Measurements from ENCODE around the gene ITGB3.

ITGB3 gene

GRCh38 chr17:47230864-47231263 lies 22.8 kb upstream of the ITGB3 start:
- no peak for TF ChIP-seq POLR2A (IDR thresholded peaks at IDR 0.05; ENCODE audit: low read depth, low read length)
- FAIRE-seq (no peak), DNase-seq (ENCODE audit: insufficient read length, low spot score) (no peak)

DNA sequence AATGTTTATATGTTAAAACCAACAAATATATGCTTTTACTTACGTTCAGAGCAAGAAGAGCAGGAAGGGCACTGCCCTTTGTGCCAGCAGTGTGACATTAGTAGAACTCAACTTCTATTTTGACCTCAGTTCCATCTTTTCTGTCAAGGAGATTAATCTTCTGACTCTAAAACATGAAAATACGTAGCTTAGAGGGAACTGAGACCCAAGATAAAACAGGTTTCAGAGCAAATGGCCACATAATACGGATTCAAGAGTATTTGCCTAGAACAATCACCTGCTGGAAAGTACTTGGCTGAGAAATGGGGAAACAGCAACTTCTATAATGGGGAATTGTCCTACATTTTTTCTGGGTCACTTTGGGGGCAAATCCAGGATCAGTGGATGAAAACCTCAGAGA lies 22.3 kb upstream of the ITGB3 start:
- no peak for TF ChIP-seq POLR2A (IDR thresholded peaks at IDR 0.05; ENCODE audit: low read depth, low read length)
- no peak for FAIRE-seq

GRCh38 chr17:47231866-47232265 lies 21.8 kb upstream of the ITGB3 start:
- DNase-seq (ENCODE audit: insufficient read length, low spot score) (no peak), FAIRE-seq (no peak)
- TF ChIP-seq POLR2A (IDR thresholded peaks at IDR 0.05; ENCODE audit: low read depth, low read length): no peak

More for the DNA sequence above, 22.3 kb upstream of the ITGB3 start:
- no peak for DNase-seq (ENCODE audit: insufficient read length, low spot score)

DNA sequence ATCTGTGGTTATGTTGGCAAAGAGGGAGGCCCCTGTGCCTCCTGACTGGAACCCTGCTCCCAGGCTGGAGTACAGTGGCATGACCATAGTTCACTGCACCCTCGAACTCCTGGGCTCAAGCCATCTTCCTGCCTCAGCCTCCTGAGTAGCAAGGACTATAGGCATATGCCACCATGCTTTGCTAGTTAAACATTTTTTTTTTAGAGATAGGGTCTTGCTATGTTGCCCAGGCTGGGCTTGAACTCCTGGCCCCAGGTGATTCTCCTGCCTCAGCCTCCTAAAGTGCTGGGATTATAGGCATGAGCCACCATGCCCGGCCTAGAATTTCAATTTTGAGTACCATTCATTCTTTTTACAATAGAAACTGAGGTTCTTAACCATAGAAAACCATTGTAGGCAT lies 21.2 kb upstream of the ITGB3 start:
- no peak for TF ChIP-seq POLR2A (IDR thresholded peaks at IDR 0.05; ENCODE audit: low read depth, low read length)
- FAIRE-seq: no peak
- DNase-seq (ENCODE audit: insufficient read length, low spot score): no peak

DNA sequence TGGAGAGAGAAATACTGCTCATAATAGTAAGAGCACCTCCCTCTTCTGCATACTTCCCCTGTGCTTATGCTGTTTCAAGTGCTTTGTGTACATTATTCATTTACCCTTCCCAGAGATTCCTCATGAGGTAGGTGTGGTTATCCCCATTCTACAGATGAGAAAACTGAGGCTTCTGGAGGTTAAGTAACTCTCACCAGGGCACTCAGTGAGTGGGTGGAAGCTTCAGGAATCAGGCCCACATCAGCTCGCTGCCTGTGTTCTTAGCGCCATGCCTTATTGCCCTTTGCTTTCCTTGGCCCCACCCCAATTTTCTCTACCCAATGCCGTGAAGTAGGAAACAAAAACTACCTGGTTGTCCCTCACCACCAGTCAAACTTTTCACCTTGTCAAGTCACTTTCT lies 18.1 kb upstream of the ITGB3 start:
- TF ChIP-seq POLR2A (IDR thresholded peaks at IDR 0.05; ENCODE audit: low read depth, low read length): no peak
- FAIRE-seq (no peak), DNase-seq (ENCODE audit: insufficient read length, low spot score) (no peak)

DNA sequence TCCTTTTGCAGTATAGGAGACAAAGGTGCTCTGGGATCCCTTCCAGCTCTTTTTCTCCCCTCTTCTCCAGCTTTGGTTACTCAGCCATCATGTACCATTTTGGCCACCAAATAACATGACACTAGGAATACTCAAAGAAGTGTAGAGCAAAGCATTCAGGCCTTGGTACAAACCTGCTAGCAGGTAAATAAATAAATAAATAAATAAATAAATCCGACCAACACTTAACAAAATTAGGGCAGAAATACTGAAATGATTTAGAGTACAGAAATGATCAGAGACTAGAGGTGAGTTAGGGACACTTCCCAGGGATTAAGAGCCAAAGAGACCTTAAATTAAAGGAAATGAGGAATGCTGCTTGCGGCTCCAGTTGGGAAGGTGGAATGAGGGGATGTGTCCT lies 17.7 kb upstream of the ITGB3 start:
- no peak for DNase-seq (ENCODE audit: insufficient read length, low spot score)
- TF ChIP-seq POLR2A (IDR thresholded peaks at IDR 0.05; ENCODE audit: low read depth, low read length): no peak
- no peak for FAIRE-seq

DNA sequence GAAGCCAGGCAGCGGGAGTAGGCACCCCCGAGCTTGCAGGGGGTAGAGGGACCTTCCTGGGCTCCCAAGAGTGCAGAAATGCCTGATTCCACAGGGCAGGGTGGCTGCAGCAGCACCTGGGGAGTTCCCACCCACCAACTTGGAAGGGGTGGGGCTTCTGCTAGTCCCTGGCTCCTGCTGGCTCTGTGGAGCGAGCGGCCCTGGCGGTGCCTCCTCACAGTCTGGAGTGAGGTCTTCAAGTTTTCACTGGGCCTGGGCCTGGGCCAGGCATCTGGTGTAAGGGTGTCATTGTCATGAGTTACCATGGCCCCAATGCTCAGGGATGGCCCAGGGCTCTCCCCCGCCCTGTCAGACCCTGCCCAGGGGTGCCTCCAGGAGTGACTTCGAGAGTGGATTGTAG lies 15.8 kb upstream of the ITGB3 start:
- no peak for DNase-seq (ENCODE audit: insufficient read length, low spot score)
- no peak for TF ChIP-seq POLR2A (IDR thresholded peaks at IDR 0.05; ENCODE audit: low read depth, low read length)
- no peak for FAIRE-seq

GRCh38 chr17:47238321-47239010 lies 15.2 kb upstream of the ITGB3 start:
- no peak for TF ChIP-seq POLR2A (IDR thresholded peaks at IDR 0.05; ENCODE audit: low read depth, low read length)
- DNase-seq (ENCODE audit: insufficient read length, low spot score): no peak

GRCh38 chr17:47239619-47239966 lies 14.0 kb upstream of the ITGB3 start:
- DNase-seq (ENCODE audit: insufficient read length, low spot score) (no peak), FAIRE-seq (no peak)
- no peak for TF ChIP-seq POLR2A (IDR thresholded peaks at IDR 0.05; ENCODE audit: low read depth, low read length)

More at GRCh38 chr17:47238321-47239010, 15.2 kb upstream of the ITGB3 start:
- FAIRE-seq: no peak

DNA sequence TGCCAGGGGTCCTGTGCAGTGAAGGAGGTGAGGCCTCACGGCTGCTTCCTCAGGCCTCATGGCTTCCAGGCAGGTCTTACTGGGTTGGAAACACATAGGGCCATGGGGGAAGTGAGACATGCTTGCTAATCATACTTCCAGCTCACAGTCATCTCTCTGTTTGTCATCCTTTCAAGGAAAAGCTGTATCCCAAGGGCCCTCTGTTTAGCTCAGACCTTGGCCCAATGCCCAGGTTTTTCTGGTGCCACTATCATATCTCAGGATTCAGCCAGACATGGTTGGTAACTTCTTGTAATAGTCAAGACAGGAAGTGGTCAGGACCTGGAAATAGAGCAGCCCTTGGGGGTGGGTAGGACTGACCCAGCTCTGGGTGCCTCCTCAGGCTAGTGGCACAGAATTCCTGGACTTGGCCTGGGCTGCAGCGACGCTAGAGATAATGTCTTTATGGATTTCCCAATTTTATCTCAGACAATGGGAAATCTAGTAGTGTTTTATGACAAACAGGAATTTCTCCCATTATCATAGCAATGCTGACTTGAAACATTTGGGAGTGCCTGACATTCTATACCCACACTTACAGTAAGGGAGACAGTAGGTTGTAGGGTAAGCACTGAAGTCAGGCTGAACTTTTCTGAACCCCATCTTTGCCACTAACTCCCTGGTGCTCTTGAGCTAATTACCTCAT lies 13.5 kb upstream of the ITGB3 start:
- FAIRE-seq (peak; percentile 97), DNase-seq (ENCODE audit: insufficient read length, low spot score) (peak; percentile 97)
- TF ChIP-seq POLR2A (IDR thresholded peaks at IDR 0.05; ENCODE audit: low read depth, low read length): no peak

- no peak for FAIRE-seq
- no peak for TF ChIP-seq POLR2A (IDR thresholded peaks at IDR 0.05; ENCODE audit: low read depth, low read length)
- DNase-seq (ENCODE audit: insufficient read length, low spot score): no peak
These were observed 12.8 kb upstream of the ITGB3 start for GRCh38 chr17:47240806-47241205.

DNA sequence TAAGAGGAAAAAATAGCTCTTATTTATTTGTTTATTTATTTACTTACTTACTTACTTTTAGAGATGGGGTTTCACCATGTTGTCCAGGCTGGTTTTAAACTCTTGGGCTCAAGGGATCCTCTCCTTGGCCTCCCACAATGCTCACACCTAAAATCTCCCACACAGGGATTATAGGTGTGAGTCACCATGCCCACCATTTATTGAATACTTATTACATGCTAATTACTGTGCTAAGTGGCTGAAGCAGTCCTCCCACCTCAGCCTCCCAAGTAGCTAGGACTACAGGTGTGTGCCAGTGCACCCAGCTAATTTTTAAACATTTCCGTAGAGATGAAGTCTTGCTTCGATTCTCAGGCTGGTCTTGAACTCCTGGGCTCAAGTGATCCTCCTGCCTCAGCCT lies 11.0 kb upstream of the ITGB3 start:
- no peak for TF ChIP-seq POLR2A (IDR thresholded peaks at IDR 0.05; ENCODE audit: low read depth, low read length)
- FAIRE-seq (no peak), DNase-seq (ENCODE audit: insufficient read length, low spot score) (no peak)

- TF ChIP-seq POLR2A (IDR thresholded peaks at IDR 0.05; ENCODE audit: low read depth, low read length): no peak
- FAIRE-seq (no peak), DNase-seq (ENCODE audit: insufficient read length, low spot score) (no peak)
These were observed 9.7 kb upstream of the ITGB3 start for GRCh38 chr17:47243737-47244598.

DNA sequence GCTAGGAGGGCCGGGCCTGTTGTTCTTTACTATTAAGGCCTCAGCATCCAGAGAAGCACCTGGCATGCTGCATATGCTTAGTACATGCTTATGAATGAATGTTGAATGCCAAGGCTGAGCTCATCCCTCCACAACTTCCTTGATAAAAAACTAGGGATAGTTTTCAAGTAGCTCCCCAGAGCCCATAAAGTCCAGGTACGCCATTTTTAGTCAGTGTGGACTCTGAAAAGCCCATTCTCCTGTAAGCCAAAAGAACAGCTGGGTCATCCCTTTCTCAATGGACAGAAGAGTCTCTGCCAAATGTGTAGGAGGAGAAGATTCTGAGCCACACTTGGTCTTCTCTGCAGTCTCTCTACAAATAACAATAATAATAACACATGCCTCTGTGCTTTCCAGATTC lies 8.9 kb upstream of the ITGB3 start:
- TF ChIP-seq POLR2A (IDR thresholded peaks at IDR 0.05; ENCODE audit: low read depth, low read length): no peak
- no peak for DNase-seq (ENCODE audit: insufficient read length, low spot score)
- no peak for FAIRE-seq
